AG04450 (cell line): ENCODE measurements around the gene TSHZ2. TPM values are rescaled to one million over a fixed set of nuclear protein-coding genes. Genes with fewer than 3 reads are reported as not detected.

Experiments
- CTCF ChIA-PET: fragments of 300-600, 350-600 bp; formaldehyde crosslinking; extraction: SDS; loops from one replicate; lab custom pipeline; 2022; ENCODE audit warnings: antibody characterized with exemption, inconsistent platforms; lab: Charles Lee
- POLR2A ChIA-PET: fragments of 350-600 bp; formaldehyde crosslinking; extraction: SDS; loops from one replicate; lab custom pipeline; 2021; ENCODE audit warnings: antibody characterized with exemption, inconsistent platforms; lab: Yijun Ruan, JAX
- DNase-seq: peaks from one replicate; pipeline ENCODE4 v3.0.0-alpha.2; 2011; ENCODE audit warnings: low read depth, low spot score
- H3K27ac ChIP-seq: one replicate; pipeline ENCODE4 v1.5.1; 2012; ENCODE audit warnings: low read depth, low read length, control low read depth
- H3K27me3 ChIP-seq: one replicate; pipeline ENCODE4 v1.6.0; 2012; ENCODE audit warnings: low read length; ENCODE audit not compliant: control insufficient read depth, insufficient read depth
- H3K4me3 ChIP-seq: 2 replicates; pipeline ENCODE4 v1.5.1; 2011; ENCODE audit warnings: mild to moderate bottlenecking, low read depth, low read length, control low read depth
- H3K9me3 ChIP-seq: 2 replicates; pipeline ENCODE4 v1.5.1; 2012; ENCODE audit warnings: low read length; ENCODE audit not compliant: control insufficient read depth, insufficient read depth
- CTCF ChIP-seq: IDR thresholded peaks from 2 replicates; pipeline ENCODE4 v1.5.1; 2011; ENCODE audit warnings: low read depth, low read length, control low read depth, inconsistent platforms
- polyA plus RNA-seq: library from polyadenylated mRNA; depleted of rRNA; stranded (reverse); fragments of >200 nt; gene quantifications from 2 replicates; pipeline ENCODE4 v1.2.3, GENCODE V29; 2011

TSHZ2 gene
- polyA plus RNA-seq, 1 experiment, result not detected

- ChIA-PET POLR2A (no interaction called here), CTCF (no interaction called here)
- TF ChIP-seq CTCF, result no peak
- DNase-seq, result no peak
- Histone ChIP-seq H3K27ac (no peak overlapping the region), H3K27me3 (no peaks in the 10 kb centered on the region), H3K9me3 (peaks cover 3% of the 10 kb centered on the region), H3K4me3 (no peak overlapping the region)
Observed at GRCh38 chr20:52984451-52984810, 12.3 kb downstream of the TSHZ2 start.

GRCh38 chr20:52985687-52986086 is 13.5 kb downstream of the TSHZ2 start:
- H3K4me3 ChIP-seq, result no peak overlapping the region
- no peak overlapping the region for H3K27ac ChIP-seq
- no peaks in the 10 kb centered on the region for H3K27me3 ChIP-seq
- no peak for TF ChIP-seq CTCF
- ChIA-PET CTCF (no interaction called here), POLR2A (no interaction called here)
- H3K9me3 ChIP-seq, result peaks cover 3% of the 10 kb centered on the region
- no peak for DNase-seq

GRCh38 chr20:52987295-52987694 is 15.1 kb downstream of the TSHZ2 start:
- DNase-seq, result no peak
- CTCF ChIA-PET, result no interaction called here
- POLR2A ChIA-PET, result no interaction called here
- Histone ChIP-seq H3K9me3 (peaks cover 3% of the 10 kb centered on the region), H3K27me3 (no peaks in the 10 kb centered on the region), H3K27ac (no peak overlapping the region), H3K4me3 (no peak overlapping the region)
- TF ChIP-seq CTCF, result no peak

GRCh38 chr20:52991830-52992229 is 19.7 kb downstream of the TSHZ2 start:
- Histone ChIP-seq H3K9me3 (no peaks in the 10 kb centered on the region), H3K27me3 (no peaks in the 10 kb centered on the region), H3K4me3 (no peak overlapping the region), H3K27ac (no peak overlapping the region)
- TF ChIP-seq CTCF, result no peak
- ChIA-PET POLR2A (no interaction called here), CTCF (no interaction called here)
- DNase-seq, result no peak

GRCh38 chr20:52992632-52993031 is 20.5 kb downstream of the TSHZ2 start:
- Histone ChIP-seq H3K9me3 (no peaks in the 10 kb centered on the region), H3K4me3 (no peak overlapping the region), H3K27me3 (no peaks in the 10 kb centered on the region), H3K27ac (no peak overlapping the region)
- no peak for TF ChIP-seq CTCF
- CTCF ChIA-PET, result no interaction called here
- DNase-seq, result no peak
- POLR2A ChIA-PET, result no interaction called here
